Right kidney (tissue), 1 donor: Measurements from ENCODE around the gene MEPCE.

Experiments
- DNase-seq: peaks from one replicate; pipeline ENCODE4 v3.0.0-alpha.2; 2016

MEPCE gene

GRCh38 chr7:100483090-100483721 is 53.6 kb downstream of the MEPCE start:
- peak; percentile 72 for DNase-seq
